GM12878 (cell line): ENCODE data around the gene GSS. TPM values are rescaled to one million over a fixed set of nuclear protein-coding genes. Genes with fewer than 3 reads are reported as not detected.

ENCODE experiments used
- ATAC-seq: fragments of 200-7000 bp; cut with Tn5 transposase; 3 replicates; pipeline ENCODE4 v1.9.1; 2020; ENCODE audit warnings: mild to moderate bottlenecking, moderate library complexity
- BruUV-seq: library from RNA; stranded (reverse); fragments of 400-500 nt; replicated peaks from 2 replicates; lab custom pipeline; 2021; lab: Mats Ljungman, UMichigan
- CTCF ChIA-PET: fragments of 300-600 bp; sonication (Branson Sonifier 250); formaldehyde crosslinking; extraction: SDS; loops from one replicate; lab custom pipeline; 2021; ENCODE audit warnings: inconsistent platforms; lab: Yijun Ruan, JAX
- POLR2A ChIA-PET: fragments of 350-600 bp; formaldehyde crosslinking; extraction: SDS; loops from one replicate; lab custom pipeline; 2021; ENCODE audit warnings: inconsistent platforms; lab: Charles Lee
- RAD21 ChIA-PET: fragments of 300-600 bp; sonication (Branson Sonifier 250); formaldehyde crosslinking; loops from one replicate; lab custom pipeline; 2023; ENCODE audit warnings: antibody characterized with exemption; ENCODE audit not compliant: unreplicated experiment; lab: Charles Lee
- SMC1A ChIA-PET: fragments of 300-600 bp; sonication (Branson Sonifier 250); formaldehyde crosslinking; loops from one replicate; lab custom pipeline; 2023; ENCODE audit not compliant: unreplicated experiment, uncharacterized antibody; lab: Charles Lee
- DNase-seq: peaks from one replicate; pipeline ENCODE4 v3.0.0-alpha.2; 2011; ENCODE audit warnings: low read depth, low spot score
- FAIRE-seq: peaks from 3 replicates; lab custom pipeline; 2011; peaks lifted over from hg19 to GRCh38; lab: Jason Lieb, UNC
- H2AFZ ChIP-seq: 2 replicates; pipeline ENCODE4 v1.6.0; 2011; ENCODE audit warnings: low read depth, low read length, control low read depth; ENCODE audit not compliant: control insufficient read depth
- H3K27ac ChIP-seq: 2 replicates; pipeline ENCODE4 v1.5.1; 2011; ENCODE audit warnings: control low read depth; ENCODE audit not compliant: control insufficient read depth, insufficient read depth
- H3K27me3 ChIP-seq, 2 experiments: replicated peaks in 1 of 2; 2 replicates each; pipeline versions ENCODE4 v1.6.0 to v1.6.1; 2011; ENCODE audit warnings: low read length in 1 of 2; ENCODE audit not compliant: control insufficient read depth in 2 of 2, insufficient read depth in 2 of 2
- H3K36me3 ChIP-seq, 2 experiments: 2 replicates each; pipeline ENCODE4 v1.5.1; 2011; ENCODE audit warnings: low read length in 1 of 2; ENCODE audit not compliant: control insufficient read depth in 2 of 2, insufficient read depth in 2 of 2
- H3K4me1 ChIP-seq: 2 replicates; pipeline ENCODE4 v1.6.1; 2011; ENCODE audit warnings: mild to moderate bottlenecking, low read length, moderate library complexity, mixed read lengths; ENCODE audit not compliant: control insufficient read depth, insufficient read depth
- H3K4me2 ChIP-seq: 2 replicates; pipeline ENCODE4 v1.6.0; 2011; ENCODE audit warnings: control low read depth; ENCODE audit not compliant: control insufficient read depth, insufficient read depth
- H3K4me3 ChIP-seq: fragments of 200-600 bp; sonication (generic); 2 replicates; pipeline ENCODE4 v1.5.1; 2016
- H3K79me2 ChIP-seq: 2 replicates; pipeline ENCODE4 v1.6.0; 2011; ENCODE audit warnings: low read length; ENCODE audit not compliant: control insufficient read depth, insufficient read depth
- H3K9ac ChIP-seq: 2 replicates; pipeline ENCODE4 v1.8.0; 2011; ENCODE audit warnings: low read length, control low read depth, mixed read lengths; ENCODE audit not compliant: control insufficient read depth, insufficient read depth
- H3K9me3 ChIP-seq: replicated peaks from 3 replicates; pipeline ENCODE4 v1.5.1; 2011; ENCODE audit warnings: mild to moderate bottlenecking, low read length; ENCODE audit not compliant: control insufficient read depth, insufficient read depth
- H4K20me1 ChIP-seq: 2 replicates; pipeline ENCODE4 v1.6.0; 2011; ENCODE audit not compliant: control insufficient read depth, insufficient read depth
- CBFB ChIP-seq: IDR thresholded peaks from 2 replicates; pipeline ENCODE4 v1.6.1; 2016; ENCODE audit warnings: antibody characterized with exemption, low read depth
- EGR1 ChIP-seq, 2 experiments: IDR thresholded peaks; 1 replicate in 1 of 2; 2 replicates in 1 of 2; pipeline ENCODE4 v1.6.1; 2011 to 2012; ENCODE audit warnings: low read depth in 2 of 2, low read length in 2 of 2, borderline replicate concordance in 1 of 2, mild to moderate bottlenecking in 1 of 2, moderate library complexity in 1 of 2
- FOXM1 ChIP-seq: IDR thresholded peaks from 2 replicates; pipeline ENCODE4 v1.6.1; 2012; ENCODE audit warnings: low read depth, mild to moderate bottlenecking, inconsistent platforms, low read length, moderate library complexity
- GATAD2B ChIP-seq: fragments of 450-650 bp; conservative IDR thresholded peaks from 2 replicates; pipeline ENCODE4 v1.6.1; 2017; ENCODE audit warnings: low read depth, mild to moderate bottlenecking, moderate library complexity
- IKZF1 ChIP-seq: fragments of 450-650 bp; conservative IDR thresholded peaks from 2 replicates; pipeline ENCODE4 v1.6.1; 2017; ENCODE audit warnings: antibody characterized with exemption, mild to moderate bottlenecking
- KDM1A ChIP-seq: fragments of 200-600 bp; sonication (generic); IDR thresholded peaks from 2 replicates; pipeline ENCODE4 v1.6.1; 2016; ENCODE audit warnings: borderline replicate concordance
- NFXL1 ChIP-seq: fragments of 450-650 bp; IDR thresholded peaks from 2 replicates; pipeline ENCODE4 v1.6.1; 2017; ENCODE audit warnings: antibody characterized with exemption, mild to moderate bottlenecking, borderline replicate concordance
- SMAD5 ChIP-seq: IDR thresholded peaks from 2 replicates; pipeline ENCODE4 v1.6.1; 2016; ENCODE audit warnings: antibody characterized with exemption, low read depth
- SMARCA5 ChIP-seq: fragments of 450-650 bp; IDR thresholded peaks from 2 replicates; pipeline ENCODE4 v1.6.1; 2017; ENCODE audit warnings: mild to moderate bottlenecking
- ZNF207 ChIP-seq: fragments of 450-650 bp; IDR thresholded peaks from 2 replicates; pipeline ENCODE4 v1.6.1; 2014; ENCODE audit warnings: antibody characterized with exemption, mild to moderate bottlenecking, borderline replicate concordance
- WGBS: methylation state at CpG from one replicate; pipeline ENCODE4 v1.1.6; 2016; ENCODE audit warnings: low lambda C conversion rate; ENCODE audit not compliant: insufficient replicate concordance, insufficient coverage; ENCODE audit errors: missing lambda C conversion rate; 5-methylcytosine and 5-hydroxymethylcytosine counted together
- in situ Hi-C: fragments of 300-500 bp; cut with MboI; formaldehyde crosslinking; loops from 9 replicates; pipeline ENCODE4 v1.14.3; 2018; ENCODE audit warnings: mixed read lengths
- intact Hi-C: fragments of 100-400 bp; cut with micrococcal nuclease; formaldehyde crosslinking; loops from one replicate; pipeline ENCODE4 v1.14.2; 2022; ENCODE audit not compliant: unreplicated experiment
- polyA plus RNA-seq, 11 experiments: library from polyadenylated mRNA; depleted of rRNA in 4 of 11; unstranded in 6 of 11; stranded (reverse) in 5 of 11; fragments of >200 nt; fragmentation: Nextera tagmentation in 4 of 11; fragmentation: Illumina TruSeq in 1 of 11; extraction: Ambion mirVana in 4 of 11; extraction: Trizol in 1 of 11; gene quantifications; 1 replicate in 1 of 11; 2 replicates in 10 of 11; pipeline versions ENCODE4 v1.2.1 to v1.2.3, GENCODE V29; 2011 to 2016; ENCODE audit warnings: inconsistent platforms in 2 of 11, missing spikeins in 2 of 11, low read depth in 1 of 11
- total RNA-seq, 4 experiments: library from RNA; depleted of rRNA in 3 of 4; stranded (reverse); fragments of >200 nt in 3 of 4; fragmentation: Illumina TruSeq in 1 of 4; extraction: Trizol in 1 of 4; gene quantifications; 2 replicates each; pipeline versions ENCODE4 v1.2.1 to v1.2.3, GENCODE V29; 2013 to 2021
- TF ChIP-seq, protein P1 (sequence below): IDR thresholded peaks from 2 replicates; pipeline ENCODE4 v1.6.1; 2011; ENCODE audit warnings: low read depth, low read length, improper control_type of control experiment, borderline replicate concordance
- TF ChIP-seq, protein P2 (sequence below): IDR thresholded peaks from 2 replicates; pipeline ENCODE4 v1.6.1; 2012; ENCODE audit warnings: low read depth, low read length, improper control_type of control experiment
- TF ChIP-seq, protein P3 (sequence below): fragments of 450-650 bp; IDR thresholded peaks from 2 replicates; pipeline ENCODE4 v1.6.1; 2018; ENCODE audit warnings: mild to moderate bottlenecking, low read depth, moderate library complexity; ENCODE audit not compliant: partially characterized antibody
- TF ChIP-seq, protein P4 (sequence below): IDR thresholded peaks from 2 replicates; pipeline ENCODE4 v1.6.1; 2011; ENCODE audit warnings: low read depth, mild to moderate bottlenecking, low read length, moderate library complexity, borderline replicate concordance; ENCODE audit errors: extremely low read depth

GSS gene
- total and polyA plus RNA-seq, 10 of the 15 experiments (the other 5 are each of a cell fraction or from before 2014, with no cell fraction given), result 12.7 to 120 (median 67.4) TPM

DNA sequence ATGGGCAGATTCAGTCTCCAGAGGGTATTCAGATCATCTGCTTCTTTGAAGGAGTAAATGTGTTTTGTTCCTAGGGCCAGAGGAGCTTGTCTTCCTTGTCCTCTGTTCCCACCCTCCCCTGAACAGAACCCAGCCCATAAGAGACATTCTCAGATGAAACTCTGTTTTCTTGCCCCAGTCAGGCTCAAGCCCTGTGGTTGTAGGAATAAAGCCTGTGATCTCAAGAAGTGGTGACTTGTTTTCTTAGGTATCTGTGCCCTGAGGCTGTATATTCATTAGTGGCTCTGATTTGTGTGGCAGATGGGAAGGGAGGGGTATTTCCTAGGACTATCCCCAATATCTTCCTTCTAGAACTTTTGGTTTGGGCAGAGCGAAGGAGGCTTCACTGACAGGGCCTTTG, 27.9 kb downstream of the GSS start (continued):
- TF ChIP-seq, protein P1, sequence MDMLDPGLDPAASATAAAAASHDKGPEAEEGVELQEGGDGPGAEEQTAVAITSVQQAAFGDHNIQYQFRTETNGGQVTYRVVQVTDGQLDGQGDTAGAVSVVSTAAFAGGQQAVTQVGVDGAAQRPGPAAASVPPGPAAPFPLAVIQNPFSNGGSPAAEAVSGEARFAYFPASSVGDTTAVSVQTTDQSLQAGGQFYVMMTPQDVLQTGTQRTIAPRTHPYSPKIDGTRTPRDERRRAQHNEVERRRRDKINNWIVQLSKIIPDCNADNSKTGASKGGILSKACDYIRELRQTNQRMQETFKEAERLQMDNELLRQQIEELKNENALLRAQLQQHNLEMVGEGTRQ, result no peak

DNA sequence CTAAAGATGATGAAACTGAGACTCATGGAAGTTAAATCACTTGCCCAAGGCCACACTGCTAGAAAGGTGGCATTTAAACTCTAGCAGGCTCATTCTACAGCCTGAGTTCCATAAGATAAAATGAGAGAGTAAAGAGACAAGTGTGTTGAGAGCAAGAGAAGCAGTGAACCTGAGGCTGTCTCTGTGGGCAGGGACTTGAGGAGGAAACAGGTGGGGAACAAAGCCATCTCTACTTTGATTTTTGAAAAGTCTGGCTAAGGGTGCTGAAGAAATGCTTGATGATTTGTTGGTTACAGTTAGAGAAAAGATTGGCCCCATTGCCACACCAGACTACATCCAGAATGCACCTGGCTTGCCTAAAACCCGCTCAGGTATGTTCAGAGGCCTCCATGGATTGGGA, 29.0 kb downstream of the GSS start:
- H3K9ac ChIP-seq, result no peak overlapping the region
- ChIA-PET CTCF (no interaction called here), SMC1A (no interaction called here), POLR2A (no interaction called here), RAD21 (no interaction called here)
- no peaks in the 10 kb centered on the region for H3K27me3 ChIP-seq
- no peaks in the 10 kb centered on the region for H4K20me1 ChIP-seq
- no peaks in the 10 kb centered on the region for H3K79me2 ChIP-seq
- no peaks in the 10 kb centered on the region for H3K4me1 ChIP-seq
- WGBS, result 94% methylated on average over 1 of the region's 1 CpG
- no peak for FAIRE-seq
- no peak for DNase-seq
- no peak overlapping the region for H3K4me3 ChIP-seq
- intact Hi-C loops, result no loop called here
- H2AFZ ChIP-seq, result no peak overlapping the region
- in situ Hi-C loops, result no loop called here
- TF ChIP-seq CBFB, result no peak
- no peak for TF ChIP-seq NFXL1
- no peak for TF ChIP-seq SMAD5
- TF ChIP-seq ZNF207, result no peak
- no peak for TF ChIP-seq EGR1 (IDR thresholded peaks at IDR 0.05; ENCODE audit: borderline replicate concordance in 1 of 2, low read depth in 2 of 2, low read length in 2 of 2)
- no peak for TF ChIP-seq KDM1A
- TF ChIP-seq GATAD2B, result no peak
- TF ChIP-seq, protein P2, sequence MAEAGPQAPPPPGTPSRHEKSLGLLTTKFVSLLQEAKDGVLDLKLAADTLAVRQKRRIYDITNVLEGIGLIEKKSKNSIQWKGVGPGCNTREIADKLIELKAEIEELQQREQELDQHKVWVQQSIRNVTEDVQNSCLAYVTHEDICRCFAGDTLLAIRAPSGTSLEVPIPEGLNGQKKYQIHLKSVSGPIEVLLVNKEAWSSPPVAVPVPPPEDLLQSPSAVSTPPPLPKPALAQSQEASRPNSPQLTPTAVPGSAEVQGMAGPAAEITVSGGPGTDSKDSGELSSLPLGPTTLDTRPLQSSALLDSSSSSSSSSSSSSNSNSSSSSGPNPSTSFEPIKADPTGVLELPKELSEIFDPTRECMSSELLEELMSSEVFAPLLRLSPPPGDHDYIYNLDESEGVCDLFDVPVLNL, result no peak
- TF ChIP-seq SMARCA5, result no peak
- TF ChIP-seq, protein P3, sequence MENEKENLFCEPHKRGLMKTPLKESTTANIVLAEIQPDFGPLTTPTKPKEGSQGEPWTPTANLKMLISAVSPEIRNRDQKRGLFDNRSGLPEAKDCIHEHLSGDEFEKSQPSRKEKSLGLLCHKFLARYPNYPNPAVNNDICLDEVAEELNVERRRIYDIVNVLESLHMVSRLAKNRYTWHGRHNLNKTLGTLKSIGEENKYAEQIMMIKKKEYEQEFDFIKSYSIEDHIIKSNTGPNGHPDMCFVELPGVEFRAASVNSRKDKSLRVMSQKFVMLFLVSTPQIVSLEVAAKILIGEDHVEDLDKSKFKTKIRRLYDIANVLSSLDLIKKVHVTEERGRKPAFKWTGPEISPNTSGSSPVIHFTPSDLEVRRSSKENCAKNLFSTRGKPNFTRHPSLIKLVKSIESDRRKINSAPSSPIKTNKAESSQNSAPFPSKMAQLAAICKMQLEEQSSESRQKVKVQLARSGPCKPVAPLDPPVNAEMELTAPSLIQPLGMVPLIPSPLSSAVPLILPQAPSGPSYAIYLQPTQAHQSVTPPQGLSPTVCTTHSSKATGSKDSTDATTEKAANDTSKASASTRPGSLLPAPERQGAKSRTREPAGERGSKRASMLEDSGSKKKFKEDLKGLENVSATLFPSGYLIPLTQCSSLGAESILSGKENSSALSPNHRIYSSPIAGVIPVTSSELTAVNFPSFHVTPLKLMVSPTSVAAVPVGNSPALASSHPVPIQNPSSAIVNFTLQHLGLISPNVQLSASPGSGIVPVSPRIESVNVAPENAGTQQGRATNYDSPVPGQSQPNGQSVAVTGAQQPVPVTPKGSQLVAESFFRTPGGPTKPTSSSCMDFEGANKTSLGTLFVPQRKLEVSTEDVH, result no peak
- no peak for TF ChIP-seq FOXM1
- TF ChIP-seq, protein P4, sequence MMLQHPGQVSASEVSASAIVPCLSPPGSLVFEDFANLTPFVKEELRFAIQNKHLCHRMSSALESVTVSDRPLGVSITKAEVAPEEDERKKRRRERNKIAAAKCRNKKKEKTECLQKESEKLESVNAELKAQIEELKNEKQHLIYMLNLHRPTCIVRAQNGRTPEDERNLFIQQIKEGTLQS, result no peak
- no peak for TF ChIP-seq IKZF1
- peaks cover 5 to 8% of the 10 kb centered on the region in 2 experiments; a peak in 3 of 4 replicates for H3K36me3 ChIP-seq
- no peak for ATAC-seq
- no peak overlapping the region for H3K4me2 ChIP-seq
- H3K9me3 ChIP-seq, result no peaks in the 10 kb centered on the region
- no peak overlapping the region for H3K27ac ChIP-seq
- BruUV-seq, result no TSS peak
